Jurkat, Clone E6-1 (cell line): Measurements from ENCODE around the gene USP48.
"Not testable (repeated sequence)": the region's sequence is repeated elsewhere in the genome, so short reads cannot be mapped to it uniquely, and the experiment has no call there.

Experiments used
- DNase-seq: peaks from one replicate; pipeline ENCODE4 v3.0.0-alpha.2; 2011; ENCODE audit warnings: low read depth, low spot score
- H3K4me3 ChIP-seq: 2 replicates; pipeline ENCODE4 v1.5.1; 2011; ENCODE audit warnings: mild to moderate bottlenecking, low read length, control low read depth, moderate library complexity

Gene USP48

DNA sequence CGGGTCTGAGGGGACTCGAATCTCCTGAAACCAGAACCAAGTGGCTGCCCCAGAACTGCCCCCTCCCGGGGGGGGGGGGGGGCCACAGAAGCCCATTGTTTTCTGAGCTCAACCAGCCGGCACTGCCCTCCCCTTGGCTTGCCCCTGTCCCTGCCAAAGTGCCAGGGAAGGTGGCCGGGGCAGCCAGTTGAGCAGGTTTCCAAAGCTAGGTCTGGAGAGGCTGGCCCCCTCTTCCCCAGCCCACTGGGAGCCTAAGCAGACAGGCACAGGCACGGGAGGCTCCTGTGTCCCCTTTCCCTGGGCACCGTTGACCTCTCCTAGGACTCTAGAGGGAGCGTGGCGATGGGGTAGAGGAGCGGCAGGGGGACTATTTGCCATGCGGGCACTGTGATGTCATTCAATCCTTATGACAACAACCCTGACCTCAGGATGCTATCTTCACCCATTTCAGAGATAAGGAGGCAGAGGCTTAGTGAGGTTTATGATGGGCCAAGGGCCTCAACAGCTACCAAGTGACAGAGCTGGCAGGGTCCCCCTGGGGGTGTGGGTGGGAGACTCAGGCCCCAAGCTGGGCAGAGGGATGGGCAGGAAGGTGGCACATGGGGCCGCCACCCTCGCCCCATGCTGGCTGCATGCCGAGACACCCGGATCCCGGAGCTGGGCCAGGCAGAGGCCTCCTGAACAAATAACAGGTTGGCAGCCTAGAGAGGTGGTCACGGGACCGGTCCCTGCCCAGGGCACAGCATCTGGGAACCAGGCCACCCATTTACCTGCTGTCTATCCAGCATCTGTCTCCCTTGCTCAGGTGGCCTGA, 148.8 kb downstream of the USP48 start:
- H3K4me3 ChIP-seq: no peak overlapping the region
- DNase-seq: no peak

DNA sequence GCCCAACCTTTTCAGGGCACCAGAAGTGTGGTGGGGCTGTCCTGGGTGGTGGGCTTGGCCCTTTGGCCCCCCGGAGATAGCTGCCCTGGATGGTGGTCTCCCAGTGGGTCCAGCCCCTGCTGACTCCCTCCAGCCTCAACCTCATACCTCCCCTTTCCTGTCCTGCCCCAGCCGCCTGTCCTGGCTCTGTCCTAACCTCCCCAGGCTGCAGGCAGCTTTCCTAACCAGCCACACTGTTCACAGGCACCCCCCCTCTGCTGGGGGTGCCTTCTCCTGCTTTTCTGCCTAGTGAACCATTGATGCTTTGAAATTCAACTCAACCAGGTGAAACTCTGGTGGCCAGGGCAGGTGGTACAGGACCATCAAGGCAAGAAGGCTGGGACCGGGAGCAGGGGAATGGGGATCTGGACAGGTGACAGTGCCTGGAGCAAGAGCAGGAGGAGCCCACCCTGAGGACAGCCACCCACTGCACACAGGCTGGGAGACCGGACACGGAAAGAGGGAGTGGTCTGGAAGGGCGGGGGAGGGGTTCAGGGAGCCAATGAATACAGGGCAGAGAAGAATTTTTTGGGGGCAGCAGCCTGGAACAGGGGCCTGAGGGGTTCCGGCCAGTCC, 149.7 kb downstream of the USP48 start:
- no peak for DNase-seq
- no peak overlapping the region for H3K4me3 ChIP-seq

DNA sequence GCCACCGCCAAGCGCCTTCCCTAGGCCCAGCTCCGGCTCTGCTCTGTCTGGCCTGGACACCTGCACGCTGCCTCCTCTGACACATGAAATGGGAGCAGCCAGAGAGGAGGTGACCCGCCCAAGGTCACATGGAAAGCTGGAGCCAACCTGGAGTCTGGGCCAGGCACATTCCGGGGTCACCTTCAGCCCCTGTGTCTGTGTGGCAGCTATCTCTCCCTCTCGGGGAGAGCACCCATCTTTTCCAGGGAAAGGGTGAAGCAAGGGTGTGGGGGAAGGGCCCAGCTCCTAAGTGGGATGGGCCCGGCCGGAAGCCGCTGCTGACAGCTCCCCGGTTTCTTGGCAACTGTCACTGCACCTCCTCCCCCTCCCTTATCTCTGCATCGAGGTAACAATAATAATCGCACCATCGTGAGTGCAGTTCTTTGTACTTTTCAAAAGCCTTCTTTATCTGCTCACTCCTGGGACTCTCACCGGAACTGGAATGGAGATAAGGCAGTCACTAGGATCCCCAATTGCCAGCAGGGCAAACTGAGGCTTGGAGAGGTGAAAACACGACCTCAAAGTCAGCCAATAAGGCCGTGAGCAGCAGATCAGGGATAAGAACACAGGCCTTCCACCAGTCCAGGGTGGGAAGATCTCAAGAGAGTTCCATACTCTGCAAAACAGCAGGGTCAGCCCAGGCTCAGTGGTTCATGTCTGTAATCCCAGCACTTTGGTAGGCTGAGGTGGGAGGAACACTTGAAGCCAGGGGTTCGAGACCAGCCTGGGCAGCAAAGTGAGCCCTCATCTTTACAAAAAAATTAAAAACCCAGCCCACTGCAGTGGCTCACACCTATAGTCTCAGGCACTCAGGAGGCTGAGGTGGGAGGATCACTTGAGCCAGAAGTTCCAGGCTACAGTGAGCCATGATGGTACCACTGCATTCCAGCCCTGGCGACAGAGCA, 150.7 kb downstream of the USP48 start:
- peak; percentile 95 for DNase-seq
- H3K4me3 ChIP-seq: peak overlapping the region; percentile 41

DNA sequence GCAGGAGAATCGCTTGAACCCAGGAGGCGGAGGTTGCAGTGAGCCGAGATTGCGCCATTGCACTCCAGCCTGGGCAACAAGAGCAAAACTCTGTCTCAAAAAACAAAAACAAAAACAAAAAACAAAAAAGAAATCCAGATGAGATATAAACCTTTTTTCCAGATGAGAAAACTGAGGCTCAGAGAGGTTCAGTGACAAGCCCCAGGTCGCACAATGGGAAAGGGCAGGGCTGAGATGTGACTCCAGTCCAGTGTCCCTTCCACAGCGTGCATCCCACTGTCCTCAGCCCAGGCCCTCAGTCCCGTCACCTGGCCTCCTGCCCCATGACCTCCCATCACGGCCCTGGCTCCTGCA, 151.4 kb downstream of the USP48 start:
- DNase-seq: not testable (repeated sequence)
- peak overlapping the region; percentile 41 for H3K4me3 ChIP-seq

DNA sequence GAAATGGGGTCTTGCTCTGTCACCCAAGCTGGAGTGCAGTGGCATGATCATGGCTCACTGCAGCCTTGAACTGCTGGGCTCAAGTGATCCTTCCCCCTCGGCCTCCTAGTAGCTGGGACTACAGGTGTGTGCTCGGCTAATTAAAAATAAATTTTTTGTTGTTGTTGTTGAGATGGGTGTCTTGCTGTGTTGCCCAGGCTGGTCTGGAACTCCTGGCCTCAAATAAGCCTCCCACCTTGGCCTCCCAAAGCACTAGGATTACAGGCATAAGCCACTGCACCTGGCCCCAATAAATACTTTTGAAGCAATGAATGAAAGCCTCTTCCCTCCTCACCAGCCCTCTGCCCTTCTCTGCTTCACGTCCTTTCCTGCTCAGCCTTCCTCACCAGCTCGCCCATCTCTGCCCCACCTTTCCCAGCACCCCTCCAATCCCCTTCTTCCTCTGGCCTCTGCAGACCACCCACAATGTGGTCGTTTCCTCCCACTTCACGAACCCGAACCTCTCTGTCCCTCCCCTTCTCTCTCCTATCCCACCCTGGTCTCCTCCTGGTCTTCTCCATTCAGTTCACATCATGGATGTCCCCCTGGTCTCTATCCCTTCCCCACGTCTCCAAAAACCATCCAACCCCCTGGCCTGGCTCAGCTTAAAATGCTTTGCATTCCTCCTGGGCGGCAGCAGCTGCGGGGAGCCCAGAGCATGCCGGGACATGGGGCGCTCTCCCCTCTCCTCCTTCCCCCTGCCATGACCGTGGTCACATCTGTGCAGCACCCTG, 152.2 kb downstream of the USP48 start:
- DNase-seq: no peak
- H3K4me3 ChIP-seq: no peak overlapping the region

DNA sequence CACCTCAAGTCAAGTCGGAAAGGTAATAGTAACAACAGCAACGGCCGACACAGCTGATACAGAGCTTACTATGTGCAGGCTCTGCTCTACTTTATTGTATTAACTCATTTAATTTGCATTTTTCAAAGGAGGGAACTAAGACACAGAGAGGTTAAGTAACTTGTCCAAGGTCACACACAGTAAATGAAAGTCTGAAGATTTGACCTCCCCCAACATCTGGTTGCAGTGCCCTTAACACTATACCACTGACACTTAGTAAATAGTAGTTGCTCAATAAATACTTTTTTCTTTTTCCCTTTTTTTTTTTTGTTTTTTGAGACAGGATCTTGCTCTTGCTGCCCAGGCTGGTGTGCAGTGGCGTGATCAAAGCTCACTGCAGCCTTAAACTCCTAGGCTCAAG, 153.0 kb downstream of the USP48 start:
- H3K4me3 ChIP-seq: no peak overlapping the region
- DNase-seq: no peak

DNA sequence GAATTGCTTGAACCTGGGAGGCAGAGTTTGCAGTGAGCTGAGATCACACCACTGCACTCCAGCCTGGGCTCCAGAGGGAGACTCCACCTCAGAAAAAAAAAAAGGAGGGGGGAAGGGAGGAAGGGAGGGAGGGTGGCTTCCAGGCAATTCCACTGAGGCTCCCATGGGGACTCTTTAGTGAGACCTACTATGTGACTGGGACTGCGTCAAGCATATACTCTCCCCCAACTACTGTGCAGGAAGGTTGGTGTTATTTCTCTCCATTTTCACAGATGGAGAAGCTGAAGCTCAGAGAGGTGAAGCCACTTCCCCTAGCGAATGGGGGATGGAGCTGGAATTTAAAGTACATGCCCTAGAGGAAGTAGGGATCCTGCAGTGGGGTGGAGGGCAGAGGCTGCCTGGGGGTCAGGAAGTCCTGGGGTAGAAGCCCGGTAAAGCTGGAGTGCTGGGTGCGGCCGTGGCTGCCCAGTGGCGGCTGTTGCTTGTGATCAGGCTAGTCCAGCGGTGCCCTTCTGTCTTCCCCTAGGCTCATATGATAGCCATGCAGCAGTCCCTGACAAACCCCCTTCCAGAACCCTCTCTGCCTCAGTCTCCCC, 154.1 kb downstream of the USP48 start:
- DNase-seq: no peak
- H3K4me3 ChIP-seq: no peak overlapping the region
